A204.1 (cell line): ENCODE measurements around the gene SEMA3G.
A peak's percentile ranks its signal among the peaks of the same experiment; 100 is the strongest.

ENCODE experiments used
- FAIRE-seq: peaks from 2 replicates; lab custom pipeline; 2012; peaks lifted over from hg19 to GRCh38; lab: Jason Lieb, UNC

The SEMA3G gene

GRCh38 chr3:52438579-52439425 lies 6.1 kb downstream of the SEMA3G start:
- no peak for FAIRE-seq

GRCh38 chr3:52438104-52438376 lies 6.9 kb downstream of the SEMA3G start:
- FAIRE-seq, result no peak

- no peak for FAIRE-seq
Observed at GRCh38 chr3:52437326-52438103, 7.4 kb downstream of the SEMA3G start.

GRCh38 chr3:52436500-52437149 lies 8.3 kb downstream of the SEMA3G start:
- FAIRE-seq, result no peak

- FAIRE-seq, result no peak
Observed at GRCh38 chr3:52435246-52436101, 9.4 kb downstream of the SEMA3G start.

GRCh38 chr3:52434491-52435115 lies 10.3 kb downstream of the SEMA3G start:
- no peak for FAIRE-seq

GRCh38 chr3:52433996-52434479 lies 10.9 kb downstream of the SEMA3G start:
- no peak for FAIRE-seq

GRCh38 chr3:52433328-52433995 lies 11.4 kb downstream of the SEMA3G start:
- FAIRE-seq, result no peak

GRCh38 chr3:52432691-52433141 lies 12.2 kb downstream of the SEMA3G start:
- FAIRE-seq, result no peak

GRCh38 chr3:52432225-52432624 lies 12.7 kb downstream of the SEMA3G start:
- no peak for FAIRE-seq

- FAIRE-seq, result no peak
Observed at GRCh38 chr3:52431459-52432223, 13.3 kb downstream of the SEMA3G start.

- no peak for FAIRE-seq
Observed at GRCh38 chr3:52430416-52430810, 14.5 kb downstream of the SEMA3G start.

GRCh38 chr3:52429779-52430415 lies 15.0 kb downstream of the SEMA3G start:
- no peak for FAIRE-seq

- FAIRE-seq, result no peak
Observed at GRCh38 chr3:52429031-52429430, 15.9 kb downstream of the SEMA3G start.

- peak; percentile 92 for FAIRE-seq
Observed at GRCh38 chr3:52428151-52429005, 16.5 kb downstream of the SEMA3G start.

GRCh38 chr3:52423173-52423572 lies 21.7 kb downstream of the SEMA3G start:
- FAIRE-seq, result no peak

GRCh38 chr3:52422669-52423068 lies 22.2 kb downstream of the SEMA3G start:
- no peak for FAIRE-seq

- FAIRE-seq, result no peak
Observed at GRCh38 chr3:52420388-52420787, 24.5 kb downstream of the SEMA3G start.

- FAIRE-seq, result no peak
Observed at GRCh38 chr3:52415800-52416199, 29.1 kb downstream of the SEMA3G start.
